K562 (cell line): Measurements from ENCODE around the gene PIMREG. TPM values are rescaled to one million over a fixed set of nuclear protein-coding genes. Genes with fewer than 3 reads are reported as not detected.

Experiments
- ATAC-seq: fragments of 200-7000 bp; cut with Tn5 transposase; 3 replicates; pipeline ENCODE4 v1.9.1; 2020; ENCODE audit warnings: moderate library complexity
- BruUV-seq: library from RNA; stranded (reverse); fragments of 400-500 nt; replicated peaks from 2 replicates; lab custom pipeline; 2021; lab: Mats Ljungman, UMichigan
- CTCF ChIA-PET: fragments of 300-600 bp; formaldehyde crosslinking; extraction: SDS; loops from one replicate; lab custom pipeline; 2021; ENCODE audit warnings: low intra/inter-chr PET ratio; lab: Yijun Ruan, JAX
- POLR2A ChIA-PET: fragments of 300-600, 350-650 bp; sonication (Branson Sonifier 250); formaldehyde crosslinking; extraction: SDS; loops from one replicate; lab custom pipeline; 2021; ENCODE audit warnings: antibody characterized with exemption, inconsistent platforms; lab: Yijun Ruan, JAX
- DNase-seq, 4 experiments: peaks; one replicate each; pipeline versions ENCODE4 v3.0.0 to v3.0.0-alpha.2; 2011 to 2018; ENCODE audit warnings: low spot score in 3 of 4, mixed read lengths in 3 of 4; ENCODE audit errors: extremely low read depth in 1 of 4
- FAIRE-seq: peaks from 2 replicates; lab custom pipeline; 2011; peaks lifted over from hg19 to GRCh38; lab: Jason Lieb, UNC
- H2AFZ ChIP-seq: 2 replicates; pipeline ENCODE4 v1.6.0; 2011; ENCODE audit warnings: low read depth, low read length, control low read depth, inconsistent platforms
- H3K27ac ChIP-seq: fragments of 200-600 bp; 3 replicates; pipeline ENCODE4 v1.8.0; 2011; ENCODE audit warnings: low read depth, mild to moderate bottlenecking, control low read depth, inconsistent platforms, low read length, moderate library complexity, mixed read lengths; ENCODE audit errors: extremely low read depth
- H3K27me3 ChIP-seq, 2 experiments: fragments of 300-600 bp in 1 of 2; 2 replicates in 1 of 2; 3 replicates in 1 of 2; pipeline versions ENCODE4 v1.6.0 to v1.8.0; 2011; ENCODE audit warnings: inconsistent platforms in 2 of 2, low read length in 2 of 2, mild to moderate bottlenecking in 1 of 2, mixed read lengths in 1 of 2, moderate library complexity in 1 of 2; ENCODE audit not compliant: control insufficient read depth in 2 of 2, insufficient read depth in 2 of 2
- H3K36me3 ChIP-seq: fragments of 300-600 bp; 3 replicates; pipeline ENCODE4 v1.8.0; 2011; ENCODE audit warnings: mild to moderate bottlenecking, low read length, inconsistent platforms; ENCODE audit not compliant: control insufficient read depth, insufficient read depth
- H3K4me1 ChIP-seq, 2 experiments: fragments of 200-600 bp in 1 of 2; replicated peaks in 1 of 2; 2 replicates in 1 of 2; 3 replicates in 1 of 2; pipeline versions ENCODE4 v1.5.1 to v1.8.0; 2011; ENCODE audit warnings: inconsistent platforms in 2 of 2, low read length in 2 of 2, mild to moderate bottlenecking in 1 of 2, mixed read lengths in 1 of 2, moderate library complexity in 1 of 2; ENCODE audit not compliant: control insufficient read depth in 2 of 2, insufficient read depth in 2 of 2
- H3K4me2 ChIP-seq: 2 replicates; pipeline ENCODE4 v1.6.1; 2011; ENCODE audit warnings: low read length, control low read depth, inconsistent platforms, mixed read lengths; ENCODE audit not compliant: insufficient read depth
- H3K4me3 ChIP-seq: fragments of 200-600 bp; sonication (generic), shearing (Covaris generic); 2 replicates; pipeline ENCODE4 v1.5.1; 2016; ENCODE audit warnings: control low read depth, inconsistent platforms
- H3K79me2 ChIP-seq: fragments of 200-600 bp; 3 replicates; pipeline ENCODE4 v1.8.0; 2011; ENCODE audit warnings: low read length, inconsistent platforms; ENCODE audit not compliant: control insufficient read depth, insufficient read depth
- H3K9ac ChIP-seq, 2 experiments: 2 replicates each; pipeline versions ENCODE4 v1.6.0 to v1.6.1; 2011; ENCODE audit warnings: low read depth in 2 of 2, low read length in 2 of 2, control low read depth in 1 of 2, inconsistent platforms in 1 of 2, mild to moderate bottlenecking in 1 of 2, mixed read lengths in 1 of 2; ENCODE audit not compliant: insufficient read depth in 1 of 2
- H3K9me1 ChIP-seq: one replicate; pipeline ENCODE4 v1.6.0; 2011; ENCODE audit warnings: inconsistent platforms, mild to moderate bottlenecking, low read length, moderate library complexity; ENCODE audit not compliant: control insufficient read depth, insufficient read depth
- H3K9me3 ChIP-seq: replicated peaks from 2 replicates; pipeline ENCODE4 v1.5.1; 2011; ENCODE audit warnings: low read depth, low read length, inconsistent platforms; ENCODE audit not compliant: control insufficient read depth, insufficient read depth
- H4K20me1 ChIP-seq: replicated peaks from 2 replicates; pipeline ENCODE4 v1.6.1; 2011; ENCODE audit warnings: low read length, inconsistent platforms, mixed read lengths; ENCODE audit not compliant: control insufficient read depth, insufficient read depth
- ELK3 ChIP-seq: fragments of 450-650 bp; formaldehyde crosslinking; IDR thresholded peaks from 2 replicates; pipeline ENCODE4 v1.4.0; 2020; ENCODE audit warnings: mild to moderate bottlenecking
- ETS1 ChIP-seq: conservative IDR thresholded peaks from 2 replicates; pipeline ENCODE4 v1.6.1; 2011; ENCODE audit warnings: low read depth, mild to moderate bottlenecking, low read length; ENCODE audit not compliant: control insufficient read depth
- FOXO4 ChIP-seq: fragments of 450-650 bp; formaldehyde crosslinking; IDR thresholded peaks from 2 replicates; pipeline ENCODE4 v1.4.0; 2020; ENCODE audit warnings: mild to moderate bottlenecking, moderate library complexity
- KDM5B ChIP-seq: fragments of 200-600 bp; sonication (generic); IDR thresholded peaks from 2 replicates; pipeline ENCODE4 v1.6.1; 2012; ENCODE audit warnings: low read depth, mild to moderate bottlenecking, moderate library complexity, low read length, control low read depth, inconsistent platforms; ENCODE audit not compliant: insufficient replicate concordance
- PML ChIP-seq: IDR thresholded peaks from 2 replicates; pipeline ENCODE4 v1.6.1; 2012; ENCODE audit warnings: low read length, inconsistent platforms
- POLR3A ChIP-seq: IDR thresholded peaks from 2 replicates; pipeline ENCODE4 v1.6.1; 2011; ENCODE audit warnings: borderline replicate concordance, mild to moderate bottlenecking, moderate library complexity; ENCODE audit not compliant: insufficient read length, insufficient read depth; ENCODE audit errors: extremely low read depth
- SETDB1 ChIP-seq: IDR thresholded peaks from one replicate; pipeline ENCODE4 v1.6.1; 2012; ENCODE audit warnings: low read length, control low read depth, inconsistent platforms
- TCF3 ChIP-seq: sonication (generic); formaldehyde crosslinking; IDR thresholded peaks from 2 replicates; pipeline ENCODE4 v1.4.0; 2020; ENCODE audit warnings: mild to moderate bottlenecking, missing genetic modification reagents
- TEAD4 ChIP-seq, 2 experiments: sonication (generic) in 1 of 2; formaldehyde crosslinking in 1 of 2; IDR thresholded peaks; 2 replicates each; pipeline versions ENCODE4 v1.6.1 to v1.8.0; 2012 to 2022; ENCODE audit warnings: borderline replicate concordance in 1 of 2, inconsistent platforms in 1 of 2, low read length in 1 of 2, mild to moderate bottlenecking in 1 of 2, missing genetic modification reagents in 1 of 2
- ZNF644 ChIP-seq: fragments of 200-800 bp; sonication (Bioruptor generic); IDR thresholded peaks from 2 replicates; pipeline ENCODE4 v1.6.1; 2016; ENCODE audit warnings: low read depth, missing genetic modification characterization, missing compliant biosample characterization
- WGBS: fragments of 100-300 bp; shearing (Covaris generic); methylation state at CpG from one replicate; pipeline ENCODE4 v1.1.6; 2016; ENCODE audit warnings: low coverage, mixed read lengths; ENCODE audit not compliant: insufficient coverage; ENCODE audit errors: missing lambda C conversion rate; 5-methylcytosine and 5-hydroxymethylcytosine counted together
- in situ Hi-C: fragments of 300-500 bp; cut with MboI; formaldehyde crosslinking; loops from 4 replicates; pipeline ENCODE4 v1.15.0; 2018; ENCODE audit warnings: inconsistent platforms, mixed read lengths
- intact Hi-C: fragments of 100-400 bp; cut with micrococcal nuclease; formaldehyde crosslinking; loops from 2 replicates; pipeline ENCODE4 v1.14.2; 2022
- polyA plus RNA-seq, 8 experiments: library from polyadenylated mRNA; depleted of rRNA in 4 of 8; stranded (reverse) in 5 of 8; unstranded in 3 of 8; fragments of >200 nt; fragmentation: Nextera tagmentation in 2 of 8; fragmentation: Illumina TruSeq in 1 of 8; extraction: Ambion mirVana in 2 of 8; extraction: Trizol in 1 of 8; gene quantifications; 2 replicates each; pipeline versions ENCODE4 v1.2.1 to v1.2.3, GENCODE V29; 2011 to 2014; ENCODE audit warnings: inconsistent platforms in 1 of 8, missing spikeins in 1 of 8
- total RNA-seq, 7 experiments: library from RNA; depleted of rRNA in 6 of 7; stranded (reverse); fragments of >200 nt in 6 of 7; fragmentation: Illumina TruSeq in 2 of 7; extraction: Trizol in 2 of 7; gene quantifications; 2 replicates each; pipeline versions ENCODE4 v1.2.1 to v1.2.3, GENCODE V29; 2011 to 2021; ENCODE audit warnings: low replicate concordance in 1 of 7
- TF ChIP-seq, protein P1 (sequence below): fragments of 250-450 bp; sonication (Bioruptor Pico); IDR thresholded peaks from 2 replicates; pipeline ENCODE4 v1.5.0; 2021; ENCODE audit warnings: mild to moderate bottlenecking, moderate library complexity

The PIMREG gene
- total and polyA plus RNA-seq, 9 of the 15 experiments (the other 6 are each of a cell fraction or from before 2014, with no cell fraction given): 1.1 to 16.7 (median 9.4) TPM

- no peaks in the 10 kb centered on the region for H3K36me3 ChIP-seq
- H4K20me1 ChIP-seq: no peaks in the 10 kb centered on the region
- BruUV-seq: no TSS peak
- no peak overlapping the region for H2AFZ ChIP-seq
- no peak overlapping the region for H3K4me3 ChIP-seq
- H3K27me3 ChIP-seq: peaks cover 8 to 43% of the 10 kb centered on the region in 2 experiments; a peak in 3 of 5 replicates
- no peak for ATAC-seq
- no peaks in the 10 kb centered on the region for H3K9me1 ChIP-seq
- no peaks in the 10 kb centered on the region for H3K9me3 ChIP-seq
- in situ Hi-C loops: no loop called here
- no peak overlapping the region for H3K4me2 ChIP-seq
- no peaks in the 10 kb centered on the region for H3K4me1 ChIP-seq
- no peak overlapping the region for H3K9ac ChIP-seq
- ChIA-PET CTCF (no interaction called here), POLR2A (no interaction called here)
- H3K79me2 ChIP-seq: no peaks in the 10 kb centered on the region
- no peak overlapping the region for H3K27ac ChIP-seq
- FAIRE-seq: no peak
- WGBS: 0% methylated on average over 5 of the region's 6 CpGs
- DNase-seq: no peak
- intact Hi-C loops: no loop called here
- TF ChIP-seq KDM5B (no peak), PML (no peak), ZNF644 (tag) (no peak), FOXO4 (CRISPR knock-in tag) (no peak), ELK3 (CRISPR knock-in tag) (no peak), POLR3A (no peak), TEAD4 (IDR thresholded peaks at IDR 0.05; ENCODE audit: low read length) (no peak), TEAD4 (CRISPR knock-in tag; IDR thresholded peaks at IDR 0.05; ENCODE audit: borderline replicate concordance) (no peak), ETS1 (no peak), SETDB1 (no peak), TCF3 (CRISPR knock-in tag) (no peak)
- TF ChIP-seq, protein P1, sequence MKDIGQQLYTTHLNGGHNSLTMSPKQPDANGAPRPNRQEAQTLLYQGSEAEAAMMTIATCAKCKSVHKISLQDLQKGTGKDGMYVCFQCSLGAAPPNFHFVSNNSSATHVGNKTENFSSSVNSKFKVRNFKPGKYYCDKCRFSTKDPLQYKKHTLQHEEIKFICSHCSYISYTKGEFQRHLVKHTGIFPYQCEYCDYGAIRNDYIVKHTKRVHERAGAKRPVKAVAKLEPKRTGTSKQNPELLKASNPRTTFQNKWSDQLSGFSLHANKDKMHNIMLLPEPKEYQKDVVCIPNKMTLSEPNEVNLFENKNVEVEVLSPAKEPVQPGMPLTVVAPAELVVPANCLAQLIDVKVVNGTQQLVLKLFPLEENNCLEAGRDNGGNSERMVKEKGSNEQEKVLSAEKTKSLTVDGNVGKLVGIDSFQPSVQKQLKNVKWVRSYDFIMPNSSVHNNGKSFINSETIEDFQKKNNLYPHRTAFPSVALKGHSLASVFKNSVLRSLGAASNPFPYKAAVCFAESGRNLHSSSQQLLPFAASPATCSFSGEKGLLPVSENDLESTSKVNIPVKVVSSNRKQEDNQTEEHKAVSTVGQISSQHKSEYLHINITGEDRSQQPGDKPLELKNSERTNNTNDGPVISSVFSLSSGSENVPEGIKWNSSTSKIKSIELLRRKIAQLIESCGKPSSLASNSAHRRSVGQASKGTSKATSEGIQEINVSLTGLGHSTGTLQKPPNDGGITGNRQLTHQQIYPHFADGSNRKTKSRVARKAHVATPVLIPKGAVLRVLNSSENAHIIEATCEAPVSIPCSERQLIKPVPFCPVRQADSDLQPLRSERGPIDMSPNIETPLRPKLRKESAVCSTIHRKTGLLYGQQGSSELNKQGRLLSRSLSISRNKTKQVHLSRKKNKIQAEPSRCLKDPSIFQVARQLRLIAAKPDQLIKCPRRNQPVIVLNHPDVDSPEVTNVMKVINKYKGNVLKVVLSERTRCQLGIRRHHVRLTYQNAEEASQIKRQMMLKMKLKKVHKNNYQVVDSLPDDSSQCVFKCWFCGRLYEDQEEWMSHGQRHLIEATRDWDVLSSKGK: no peak
These were observed 43.8 kb downstream of the PIMREG start for GRCh38 chr17:6488008-6488539.
